HG03558 (cell line): ENCODE data around the gene ABCB8.
"Not testable (repeated sequence)": the region's sequence is repeated elsewhere in the genome, so short reads cannot be mapped to it uniquely, and the experiment has no call there.

Source experiments
- ATAC-seq: cut with Tn5 transposase; IDR thresholded peaks from one replicate; pipeline ENCODE4 v1.9.1; 2021; ENCODE audit warnings: moderate number of reproducible peaks; ENCODE audit not compliant: unreplicated experiment; ENCODE audit errors: extremely low read depth

Gene ABCB8

DNA sequence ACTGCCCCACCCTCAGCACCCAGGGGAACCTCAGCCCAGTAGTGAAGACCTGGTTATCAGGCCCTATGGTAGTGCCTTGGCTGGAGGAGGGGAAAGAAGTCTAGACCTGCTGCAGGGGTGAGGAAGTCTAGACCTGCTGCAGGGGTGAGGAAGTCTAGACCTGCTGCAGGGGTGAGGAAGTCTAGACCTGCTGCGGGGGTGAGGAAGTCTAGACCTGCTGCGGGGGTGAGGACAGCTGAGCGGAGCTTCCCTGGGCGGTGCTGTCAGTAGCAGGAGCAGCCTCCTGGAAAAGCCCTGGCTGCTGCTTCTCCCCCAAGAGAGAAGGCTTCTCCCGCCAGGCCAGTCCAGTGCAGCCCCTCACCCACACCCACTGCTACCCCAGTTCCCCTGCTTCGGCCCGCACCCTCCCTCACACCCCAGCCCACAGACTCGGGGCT is 31.2 kb upstream of the ABCB8 start:
- ATAC-seq = no peak

DNA sequence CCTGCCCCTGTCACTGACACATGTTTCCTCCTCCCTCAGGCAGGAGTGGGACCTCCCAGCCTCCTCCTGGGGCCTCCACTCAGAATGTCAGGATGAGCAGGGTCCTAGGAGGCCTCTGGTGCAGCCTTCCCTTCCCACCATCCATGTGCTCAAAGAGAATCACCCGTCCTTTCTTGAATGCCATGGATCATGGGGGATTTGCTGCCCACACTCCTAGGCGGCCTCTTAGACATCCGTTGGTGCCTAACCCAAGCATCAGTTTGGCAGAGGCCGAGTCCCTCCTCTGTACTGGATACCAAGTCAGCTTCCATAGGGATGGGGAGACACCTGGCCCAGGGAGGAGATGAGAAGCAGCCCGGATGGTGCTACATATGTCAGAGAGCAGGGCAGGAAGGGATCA is 30.4 kb upstream of the ABCB8 start:
- no peak for ATAC-seq

DNA sequence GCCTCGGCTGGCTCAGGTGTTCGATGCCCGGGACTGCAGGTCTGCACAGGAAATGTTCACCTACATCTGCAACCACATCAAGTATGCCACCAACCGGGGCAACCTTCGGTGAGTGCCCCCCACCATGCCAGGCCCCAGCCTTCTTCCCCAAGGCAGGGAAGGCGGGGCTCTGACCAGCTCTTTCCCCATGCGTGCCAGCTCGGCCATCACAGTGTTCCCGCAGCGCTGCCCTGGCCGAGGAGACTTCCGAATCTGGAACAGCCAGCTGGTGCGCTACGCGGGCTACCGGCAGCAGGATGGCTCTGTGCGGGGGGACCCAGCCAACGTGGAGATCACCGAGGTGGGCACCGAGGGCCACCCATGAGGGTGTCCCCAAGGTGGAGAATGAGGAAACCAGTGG is 29.9 kb upstream of the ABCB8 start:
- ATAC-seq = no peak

DNA sequence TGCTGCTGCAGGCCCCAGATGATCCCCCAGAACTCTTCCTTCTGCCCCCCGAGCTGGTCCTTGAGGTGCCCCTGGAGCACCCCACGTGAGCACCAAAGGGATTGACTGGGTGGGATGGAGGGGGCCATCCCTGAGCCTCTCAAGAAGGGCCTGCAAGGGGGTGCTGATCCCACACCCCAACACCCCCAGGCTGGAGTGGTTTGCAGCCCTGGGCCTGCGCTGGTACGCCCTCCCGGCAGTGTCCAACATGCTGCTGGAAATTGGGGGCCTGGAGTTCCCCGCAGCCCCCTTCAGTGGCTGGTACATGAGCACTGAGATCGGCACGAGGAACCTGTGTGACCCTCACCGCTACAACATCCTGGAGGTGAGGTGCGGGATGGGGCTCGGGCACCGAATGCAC is 29.2 kb upstream of the ABCB8 start:
- no peak for ATAC-seq

DNA sequence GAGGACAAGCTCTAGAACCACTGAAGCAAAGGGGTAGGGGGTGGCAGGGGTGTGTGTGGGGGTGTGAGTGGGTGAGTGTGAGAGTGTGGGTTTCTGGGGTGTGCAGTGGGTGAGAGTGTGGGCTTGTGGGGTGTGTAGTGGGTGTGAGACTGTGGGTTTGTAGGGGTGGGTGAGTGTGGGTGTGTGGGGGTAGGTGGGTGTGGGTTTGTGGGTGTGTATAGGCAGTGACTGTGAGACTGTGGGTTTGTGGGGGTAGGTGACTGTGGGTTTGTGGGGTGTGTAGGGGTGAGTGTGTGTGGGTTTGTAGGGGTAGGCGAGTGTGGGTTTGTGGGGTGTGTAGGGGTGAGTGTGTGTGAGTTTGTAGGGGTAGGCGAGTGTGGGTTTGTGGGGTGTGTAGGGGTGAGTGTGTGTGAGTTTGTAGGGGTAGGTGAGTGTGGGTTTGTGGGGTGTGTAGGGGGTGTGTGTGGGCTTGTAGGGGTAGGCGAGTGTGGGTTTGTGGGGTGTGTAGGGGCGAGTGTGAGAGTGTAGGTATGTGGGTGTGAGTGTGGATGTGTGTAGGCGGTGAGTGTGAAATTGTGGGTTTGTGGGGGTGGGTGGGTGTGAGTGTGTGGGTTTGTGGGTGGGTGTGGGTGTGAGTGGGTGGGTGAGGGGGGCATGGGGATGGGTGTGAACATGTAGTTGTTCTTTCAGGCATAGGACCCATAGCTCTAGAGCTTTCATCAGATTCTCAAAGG is 28.6 kb upstream of the ABCB8 start:
- ATAC-seq = no peak

DNA sequence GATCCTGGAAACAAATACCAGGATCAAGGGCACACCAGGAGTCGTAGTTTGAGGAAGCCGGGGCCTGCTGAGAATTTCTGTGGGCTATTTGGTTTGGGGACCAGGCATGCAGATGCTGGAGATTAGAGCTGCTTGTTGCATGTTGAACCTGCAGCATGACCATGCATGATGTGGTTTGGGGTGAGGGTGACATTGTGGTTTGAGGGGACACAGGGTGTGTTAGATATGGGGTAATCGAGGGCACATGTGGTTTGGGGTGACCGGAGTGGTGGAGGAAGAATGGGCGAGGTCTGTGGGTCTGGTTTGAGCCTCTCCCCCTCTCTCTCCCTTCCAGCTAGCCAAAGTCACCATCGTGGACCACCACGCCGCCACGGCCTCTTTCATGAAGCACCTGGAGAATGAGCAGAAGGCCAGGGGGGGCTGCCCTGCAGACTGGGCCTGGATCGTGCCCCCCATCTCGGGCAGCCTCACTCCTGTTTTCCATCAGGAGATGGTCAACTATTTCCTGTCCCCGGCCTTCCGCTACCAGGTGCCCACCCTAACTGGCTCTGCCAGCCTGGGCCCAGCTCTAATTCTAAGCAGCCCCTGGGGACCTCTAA is 27.3 kb upstream of the ABCB8 start:
- no peak for ATAC-seq

DNA sequence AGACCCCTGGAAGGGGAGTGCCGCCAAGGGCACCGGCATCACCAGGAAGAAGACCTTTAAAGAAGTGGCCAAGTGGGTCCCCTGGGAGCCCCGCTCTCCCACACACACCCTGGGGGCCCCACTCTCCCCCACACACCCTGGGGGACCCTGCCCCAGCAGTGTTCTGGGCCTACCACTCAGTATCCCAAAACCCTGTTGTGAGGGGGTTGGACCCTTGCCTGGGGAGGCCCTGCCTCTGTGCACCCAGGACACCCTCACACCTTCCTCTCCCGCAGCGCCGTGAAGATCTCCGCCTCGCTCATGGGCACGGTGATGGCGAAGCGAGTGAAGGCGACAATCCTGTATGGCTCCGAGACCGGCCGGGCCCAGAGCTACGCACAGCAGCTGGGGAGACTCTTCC is 26.7 kb upstream of the ABCB8 start:
- no peak for ATAC-seq

DNA sequence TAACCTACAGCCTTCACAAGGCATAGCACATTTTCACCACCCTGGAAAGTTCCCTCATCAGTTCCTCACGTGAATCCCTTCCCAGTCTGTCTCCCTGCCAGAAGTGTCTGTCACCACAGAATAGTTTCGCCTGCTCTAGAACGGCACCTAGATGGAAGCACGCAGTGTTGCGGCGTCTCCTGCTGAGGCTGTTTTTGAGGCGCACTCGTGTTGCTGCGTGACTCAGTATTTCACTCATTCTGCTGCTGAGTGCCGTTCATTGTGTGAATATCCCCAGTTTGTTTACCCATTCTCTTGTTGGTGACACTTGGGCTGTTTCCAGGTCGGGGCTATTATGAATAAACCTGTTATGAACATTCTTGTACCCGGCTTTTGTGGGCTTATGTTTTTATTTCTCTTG is 24.7 kb upstream of the ABCB8 start:
- no peak for ATAC-seq

DNA sequence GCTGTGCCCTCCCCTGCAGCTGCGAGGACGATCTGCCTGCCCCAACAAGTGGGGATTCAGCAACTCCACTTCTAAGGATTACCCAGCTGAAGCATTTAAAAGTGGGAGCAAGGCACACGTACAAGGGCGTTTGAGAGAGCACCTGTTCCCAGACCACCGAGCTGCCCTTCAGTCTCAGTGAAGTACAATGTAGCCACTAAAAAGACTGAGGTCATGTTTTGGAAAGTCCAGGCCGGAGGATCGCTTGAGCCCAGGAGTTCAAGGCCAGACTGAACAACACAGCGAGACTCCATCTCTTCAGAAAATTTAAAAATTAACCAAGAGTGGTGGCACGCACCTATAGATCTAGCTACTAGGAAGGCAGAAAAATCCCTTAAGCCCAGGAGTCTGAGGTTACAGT is 22.7 kb upstream of the ABCB8 start:
- ATAC-seq = no peak

DNA sequence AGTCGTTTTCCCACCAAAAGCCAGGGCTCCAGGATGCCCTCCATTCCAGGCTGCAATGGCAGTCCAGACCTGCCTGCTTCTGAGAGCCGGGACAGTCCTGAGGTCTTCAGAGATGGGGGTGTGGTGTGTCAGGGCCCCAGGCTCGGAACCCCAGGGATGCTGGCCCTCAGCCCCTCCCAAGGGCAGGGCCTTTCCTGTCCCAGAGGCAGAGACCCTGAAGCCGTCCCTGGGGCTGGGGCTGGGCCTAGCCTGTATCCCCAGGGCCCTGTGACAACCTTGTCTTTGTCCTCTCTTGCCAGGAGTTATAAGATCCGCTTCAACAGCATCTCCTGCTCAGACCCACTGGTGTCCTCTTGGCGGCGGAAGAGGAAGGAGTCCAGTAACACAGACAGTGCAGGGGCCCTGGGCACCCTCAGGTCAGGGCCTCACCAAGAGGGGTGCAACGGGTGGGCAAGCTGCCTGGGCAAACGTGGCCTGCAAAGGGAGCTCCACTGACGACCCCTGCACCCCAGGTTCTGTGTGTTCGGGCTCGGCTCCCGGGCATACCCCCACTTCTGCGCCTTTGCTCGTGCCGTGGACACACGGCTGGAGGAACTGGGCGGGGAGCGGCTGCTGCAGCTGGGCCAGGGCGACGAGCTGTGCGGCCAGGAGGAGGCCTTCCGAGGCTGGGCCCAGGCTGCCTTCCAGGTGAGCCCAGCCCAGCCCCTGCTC is 21.5 kb upstream of the ABCB8 start:
- no peak for ATAC-seq

DNA sequence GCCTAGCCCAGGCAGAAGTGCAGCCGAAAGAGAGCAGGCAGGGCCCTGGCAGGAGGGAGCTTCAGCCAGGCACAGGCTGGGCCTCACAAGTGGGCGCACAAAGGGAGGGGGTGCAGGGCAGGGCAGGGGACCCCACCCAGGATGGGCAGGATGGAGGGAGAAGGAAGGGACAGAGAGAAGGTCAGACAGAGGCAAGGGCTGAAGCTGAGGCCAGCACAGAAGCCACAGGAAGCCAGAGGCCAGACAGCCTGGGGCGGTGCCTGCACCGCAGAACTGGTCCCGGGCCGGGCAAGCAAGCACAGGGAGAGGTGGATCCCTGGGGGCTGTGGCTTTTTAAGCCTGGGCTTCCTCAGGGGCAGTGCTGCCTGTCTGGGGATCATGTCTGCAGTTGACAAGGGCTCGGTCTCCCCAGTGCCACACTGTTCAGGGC is 20.8 kb upstream of the ABCB8 start:
- ATAC-seq = no peak

DNA sequence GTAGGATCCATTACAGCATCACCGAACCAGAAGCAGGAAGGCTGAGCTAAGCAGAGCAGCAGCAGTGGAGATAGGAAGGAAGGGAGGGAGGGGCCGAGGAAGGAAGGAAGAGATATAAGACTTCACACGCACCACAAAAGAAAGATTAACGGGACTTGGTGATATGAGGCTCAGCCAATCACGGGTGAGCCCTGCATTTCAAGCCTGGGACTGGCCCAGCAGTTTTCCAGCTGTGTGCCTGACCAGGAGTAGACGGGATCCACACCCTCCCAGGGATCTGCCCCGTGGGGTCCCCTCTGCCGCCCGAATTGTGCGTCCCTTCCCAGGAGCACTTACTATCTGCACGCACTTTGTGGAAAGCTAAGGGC is 20.1 kb upstream of the ABCB8 start:
- no peak for ATAC-seq

DNA sequence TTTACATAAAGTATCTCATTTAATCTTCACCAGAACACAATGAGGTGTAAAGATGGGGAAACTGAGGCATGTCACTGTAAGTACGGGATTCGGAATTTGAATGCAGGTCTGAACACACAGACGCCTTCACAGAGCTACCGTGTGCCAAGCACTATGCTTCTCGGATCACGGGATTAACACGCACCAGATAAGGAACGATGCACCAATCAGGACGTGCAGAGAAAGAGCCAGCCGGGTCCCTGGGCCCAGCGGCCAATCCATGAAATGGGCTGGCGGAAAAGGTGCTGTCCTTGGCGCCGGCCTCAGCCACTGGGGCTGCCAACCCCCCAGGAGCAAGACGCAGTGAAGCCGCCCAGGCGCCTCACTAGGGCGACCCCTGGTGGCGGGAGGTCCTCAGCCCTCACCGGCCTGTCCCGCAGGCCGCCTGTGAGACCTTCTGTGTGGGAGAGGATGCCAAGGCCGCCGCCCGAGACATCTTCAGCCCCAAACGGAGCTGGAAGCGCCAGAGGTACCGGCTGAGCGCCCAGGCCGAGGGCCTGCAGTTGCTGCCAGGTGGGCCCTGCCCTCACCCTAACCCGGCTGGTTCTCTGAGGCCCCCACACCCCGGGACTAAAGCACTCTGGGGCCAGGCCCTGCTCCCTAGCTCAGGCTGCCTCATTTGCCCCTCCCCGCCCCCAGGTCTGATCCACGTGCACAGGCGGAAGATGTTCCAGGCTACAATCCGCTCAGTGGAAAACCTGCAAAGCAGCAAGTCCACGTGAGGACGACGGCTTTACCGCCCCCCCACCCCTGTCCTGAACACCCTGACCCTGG is 19.5 kb upstream of the ABCB8 start:
- ATAC-seq = peak; percentile 66

DNA sequence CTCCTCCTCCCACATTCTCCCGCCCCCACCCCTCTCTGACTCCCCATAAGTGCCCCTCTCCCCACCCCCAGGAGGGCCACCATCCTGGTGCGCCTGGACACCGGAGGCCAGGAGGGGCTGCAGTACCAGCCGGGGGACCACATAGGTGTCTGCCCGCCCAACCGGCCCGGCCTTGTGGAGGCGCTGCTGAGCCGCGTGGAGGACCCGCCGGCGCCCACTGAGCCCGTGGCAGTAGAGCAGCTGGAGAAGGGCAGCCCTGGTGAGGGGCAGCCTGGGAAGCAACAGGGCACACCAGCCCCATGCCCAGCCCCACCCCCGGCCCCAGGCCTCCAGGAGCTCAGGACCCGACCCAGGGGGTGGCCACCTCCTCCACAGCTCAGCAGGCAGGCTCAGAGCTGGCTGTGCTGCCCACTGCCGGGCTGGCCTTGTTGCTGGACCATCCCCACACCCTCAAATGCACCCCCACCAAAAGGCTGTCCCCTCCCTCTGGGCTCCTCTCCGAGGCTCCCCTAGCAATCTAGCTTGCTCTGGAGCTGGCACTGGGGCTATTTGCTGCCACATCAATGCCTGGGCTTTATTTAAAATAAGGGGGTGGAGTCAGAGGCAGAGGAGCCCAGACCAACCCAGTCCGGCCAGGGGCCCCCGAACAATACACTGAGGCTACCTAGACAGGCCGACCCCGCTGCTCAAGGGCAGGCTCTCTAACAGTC is 18.8 kb upstream of the ABCB8 start:
- no peak for ATAC-seq

DNA sequence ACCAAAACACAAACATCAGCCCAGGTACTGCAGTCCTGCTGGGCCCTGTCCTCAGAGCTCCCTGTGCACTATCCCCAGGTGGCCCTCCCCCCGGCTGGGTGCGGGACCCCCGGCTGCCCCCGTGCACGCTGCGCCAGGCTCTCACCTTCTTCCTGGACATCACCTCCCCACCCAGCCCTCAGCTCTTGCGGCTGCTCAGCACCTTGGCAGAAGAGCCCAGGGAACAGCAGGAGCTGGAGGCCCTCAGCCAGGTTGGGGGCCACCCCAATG is 18.3 kb upstream of the ABCB8 start:
- no peak for ATAC-seq

DNA sequence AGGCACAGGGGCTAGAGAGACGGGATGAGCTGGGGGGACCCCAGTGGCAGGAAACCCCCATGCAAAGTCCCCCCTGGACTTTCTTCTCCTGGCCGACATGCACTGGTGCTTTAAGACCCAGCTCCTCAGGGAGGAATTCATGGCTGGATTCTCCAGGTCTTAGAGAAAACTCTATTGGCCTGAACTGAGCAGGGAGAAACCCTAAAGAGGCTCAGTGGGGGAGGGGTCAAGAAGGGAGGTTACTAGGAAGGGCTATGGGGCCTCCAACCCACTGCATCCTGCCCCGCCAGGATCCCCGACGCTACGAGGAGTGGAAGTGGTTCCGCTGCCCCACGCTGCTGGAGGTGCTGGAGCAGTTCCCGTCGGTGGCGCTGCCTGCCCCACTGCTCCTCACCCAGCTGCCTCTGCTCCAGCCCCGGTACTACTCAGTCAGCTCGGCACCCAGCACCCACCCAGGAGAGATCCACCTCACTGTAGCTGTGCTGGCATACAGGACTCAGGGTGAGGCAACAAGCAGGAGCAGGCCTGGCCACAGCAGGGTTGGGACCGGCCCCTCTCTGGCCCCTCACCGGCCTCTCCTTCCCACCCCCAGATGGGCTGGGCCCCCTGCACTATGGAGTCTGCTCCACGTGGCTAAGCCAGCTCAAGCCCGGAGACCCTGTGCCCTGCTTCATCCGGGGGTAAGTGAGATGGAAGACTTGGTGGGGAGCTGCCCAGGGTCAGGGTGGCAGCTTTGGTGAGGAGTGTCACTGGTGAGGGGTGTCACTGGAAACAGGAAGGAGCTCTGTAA is 17.7 kb upstream of the ABCB8 start:
- ATAC-seq = no peak

DNA sequence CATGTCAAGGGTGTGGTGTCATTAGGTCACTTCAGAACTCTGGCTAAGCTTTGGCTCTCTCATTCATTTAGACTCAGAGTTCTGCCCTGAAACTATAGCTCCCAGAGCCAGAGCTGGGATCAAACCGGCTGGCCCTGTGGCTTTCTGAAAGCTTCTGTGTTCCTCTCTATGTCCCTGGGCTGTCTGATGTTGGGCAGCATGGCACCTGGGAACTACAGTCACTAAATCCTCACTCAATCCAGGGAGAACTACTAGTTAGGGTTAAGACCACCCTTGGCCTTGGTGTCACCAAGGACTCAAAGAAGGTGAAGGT is 17.2 kb upstream of the ABCB8 start:
- ATAC-seq = no peak

DNA sequence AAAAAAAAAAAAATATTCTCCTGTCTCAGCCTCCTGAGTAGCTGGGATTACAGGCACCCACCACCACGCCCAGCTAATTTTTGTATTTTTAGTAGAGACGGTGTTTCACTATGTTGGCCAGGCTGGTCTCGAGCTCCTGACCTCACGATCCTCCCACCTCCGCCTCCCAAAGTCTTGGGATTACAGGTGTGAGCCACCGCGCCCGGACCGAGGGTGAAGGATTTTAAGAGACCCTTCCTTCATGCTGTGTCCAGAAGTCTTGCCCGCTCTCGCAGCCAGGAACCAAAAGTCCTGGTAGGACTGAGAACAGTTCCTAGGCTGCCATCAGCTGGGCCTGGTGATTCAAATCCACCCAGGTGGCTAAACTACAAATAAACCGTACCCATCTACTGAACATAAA is 16.6 kb upstream of the ABCB8 start:
- not testable (repeated sequence) for ATAC-seq

DNA sequence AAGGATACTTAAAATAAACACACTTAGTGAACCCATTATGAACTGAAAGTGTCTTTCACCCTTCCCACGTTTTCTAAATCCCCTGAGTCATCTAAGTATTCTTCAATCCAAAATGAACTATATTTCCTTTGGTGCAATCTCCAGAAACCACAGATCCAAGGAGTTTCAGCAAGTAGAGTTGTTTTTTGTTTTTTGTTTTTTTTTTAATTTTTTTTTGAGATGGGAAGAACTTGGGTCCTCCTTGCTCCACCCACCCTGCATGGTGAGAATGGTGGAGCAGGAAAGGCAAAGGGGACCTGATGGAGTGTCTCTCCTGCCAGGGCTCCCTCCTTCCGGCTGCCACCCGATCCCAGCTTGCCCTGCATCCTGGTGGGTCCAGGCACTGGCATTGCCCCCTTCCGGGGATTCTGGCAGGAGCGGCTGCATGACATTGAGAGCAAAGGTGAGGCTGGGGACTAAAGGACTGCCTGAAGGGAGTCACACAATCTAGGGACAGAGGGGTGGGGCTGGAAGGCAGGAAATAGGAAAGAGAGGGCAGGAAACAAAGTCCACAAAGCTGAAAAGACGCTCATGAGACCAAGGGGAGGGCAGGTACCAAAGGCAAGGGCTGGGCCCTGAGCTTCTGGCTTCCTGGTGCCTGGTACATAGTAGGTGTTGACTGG is 16.1 kb upstream of the ABCB8 start:
- no peak for ATAC-seq
